SK-N-SH treated with all-trans-retinoic acid at 6 μM for 48 hours (cell line): ENCODE results near the gene WDR91.

Experiments used
- CREB5 ChIP-seq: fragments of 250-450 bp; sonication (Bioruptor Pico); IDR thresholded peaks from 2 replicates; pipeline ENCODE4 v1.5.1; 2020; ENCODE audit warnings: low read depth, mild to moderate bottlenecking, moderate library complexity
- GLIS3 ChIP-seq: fragments of 250-450 bp; sonication (Bioruptor Pico); IDR thresholded peaks from 2 replicates; pipeline ENCODE4 v1.5.0; 2020; ENCODE audit warnings: mild to moderate bottlenecking, moderate library complexity
- ISL1 ChIP-seq: fragments of 250-450 bp; sonication (Bioruptor Pico); IDR thresholded peaks from 2 replicates; pipeline ENCODE4 v2.1.2; 2022; ENCODE audit warnings: mild to moderate bottlenecking, moderate library complexity
- PPARA ChIP-seq: fragments of 250-450 bp; sonication (Bioruptor Pico); IDR thresholded peaks from 2 replicates; pipeline ENCODE4 v1.5.0; 2020; ENCODE audit warnings: mild to moderate bottlenecking, borderline replicate concordance
- RARB ChIP-seq: fragments of 250-450 bp; sonication (Bioruptor Pico); IDR thresholded peaks from 2 replicates; pipeline ENCODE4 v1.8.0; 2021; ENCODE audit warnings: mild to moderate bottlenecking, moderate library complexity
- SNAI2 ChIP-seq: fragments of 250-450 bp; sonication (Bioruptor Pico); IDR thresholded peaks from 2 replicates; pipeline ENCODE4 v1.5.0; 2020; ENCODE audit warnings: mild to moderate bottlenecking, moderate library complexity
- TCF4 ChIP-seq: fragments of 250-450 bp; sonication (Bioruptor Pico); IDR thresholded peaks from 2 replicates; pipeline ENCODE4 v1.8.0; 2021; ENCODE audit warnings: mild to moderate bottlenecking, moderate library complexity, borderline replicate concordance
- TOX ChIP-seq: fragments of 250-450 bp; sonication (Bioruptor Pico); IDR thresholded peaks from 2 replicates; pipeline ENCODE4 v1.8.0; 2021; ENCODE audit warnings: mild to moderate bottlenecking, moderate library complexity, borderline replicate concordance
- ZFP3 ChIP-seq: fragments of 250-450 bp; sonication (Bioruptor Pico); IDR thresholded peaks from 2 replicates; pipeline ENCODE4 v1.5.0; 2020; ENCODE audit warnings: mild to moderate bottlenecking, moderate library complexity
- ZNF70 ChIP-seq: fragments of 450-650 bp; formaldehyde crosslinking; IDR thresholded peaks from 2 replicates; pipeline ENCODE4 v1.5.0; 2020; ENCODE audit warnings: mild to moderate bottlenecking, moderate library complexity
- TF ChIP-seq, protein P1 (sequence below): fragments of 250-450 bp; sonication (Bioruptor Pico); IDR thresholded peaks from 2 replicates; pipeline ENCODE4 v1.8.0; 2020; ENCODE audit warnings: mild to moderate bottlenecking, moderate library complexity, borderline replicate concordance

DNA sequence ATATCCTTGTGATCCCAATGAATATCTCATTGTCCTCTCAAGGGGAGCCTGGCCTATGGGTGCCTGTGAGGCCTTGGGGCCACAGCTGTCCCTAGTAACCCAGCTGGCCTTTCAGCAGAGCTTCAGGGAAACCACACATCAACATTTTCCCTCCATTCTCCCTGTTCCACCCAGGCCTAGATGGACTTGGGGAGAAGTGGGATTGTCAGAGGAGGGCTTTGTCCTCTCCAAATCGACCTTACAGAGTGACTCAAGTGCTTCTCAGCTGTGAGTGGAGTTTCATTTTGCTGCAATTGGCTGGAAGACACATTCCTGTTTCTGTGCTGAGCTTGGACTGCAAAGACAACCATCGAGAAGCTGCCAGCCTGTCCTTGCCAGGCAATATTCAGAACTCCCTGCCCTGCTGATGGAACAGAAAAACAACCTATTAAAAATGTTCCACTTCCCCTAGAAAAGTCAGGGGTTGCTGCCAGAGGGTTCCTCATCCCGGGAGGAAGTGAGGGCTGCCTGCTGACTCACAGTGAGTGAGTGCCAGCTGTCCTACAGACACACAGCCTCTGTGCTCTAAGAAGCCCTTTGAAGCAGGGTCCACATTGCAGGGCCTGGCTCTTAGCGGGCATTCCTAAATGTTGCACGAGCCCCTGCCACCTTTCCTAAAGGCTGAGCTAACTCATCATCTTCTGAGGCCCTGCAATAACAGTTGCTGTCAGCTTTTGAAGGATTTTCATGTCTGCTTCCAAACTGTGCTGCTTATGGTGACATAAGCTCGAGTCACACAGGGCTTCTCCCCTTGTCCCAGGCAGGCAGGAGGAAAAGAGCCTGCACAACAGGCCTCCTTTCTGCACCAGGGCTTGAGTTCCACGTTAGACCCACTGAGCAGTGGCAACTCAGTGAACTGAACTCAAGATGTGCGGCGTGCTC, 42.8 kb upstream of the WDR91 start:
- TF ChIP-seq, protein P1, sequence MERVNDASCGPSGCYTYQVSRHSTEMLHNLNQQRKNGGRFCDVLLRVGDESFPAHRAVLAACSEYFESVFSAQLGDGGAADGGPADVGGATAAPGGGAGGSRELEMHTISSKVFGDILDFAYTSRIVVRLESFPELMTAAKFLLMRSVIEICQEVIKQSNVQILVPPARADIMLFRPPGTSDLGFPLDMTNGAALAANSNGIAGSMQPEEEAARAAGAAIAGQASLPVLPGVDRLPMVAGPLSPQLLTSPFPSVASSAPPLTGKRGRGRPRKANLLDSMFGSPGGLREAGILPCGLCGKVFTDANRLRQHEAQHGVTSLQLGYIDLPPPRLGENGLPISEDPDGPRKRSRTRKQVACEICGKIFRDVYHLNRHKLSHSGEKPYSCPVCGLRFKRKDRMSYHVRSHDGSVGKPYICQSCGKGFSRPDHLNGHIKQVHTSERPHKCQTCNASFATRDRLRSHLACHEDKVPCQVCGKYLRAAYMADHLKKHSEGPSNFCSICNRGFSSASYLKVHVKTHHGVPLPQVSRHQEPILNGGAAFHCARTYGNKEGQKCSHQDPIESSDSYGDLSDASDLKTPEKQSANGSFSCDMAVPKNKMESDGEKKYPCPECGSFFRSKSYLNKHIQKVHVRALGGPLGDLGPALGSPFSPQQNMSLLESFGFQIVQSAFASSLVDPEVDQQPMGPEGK (CRISPR knock-in tag), result no peak
- TF ChIP-seq ZNF70 (no peak), RARB (CRISPR knock-in tag) (no peak), ZFP3 (CRISPR knock-in tag) (0 out of 2 replicates have a peak, but pooled peaks have one; percentile 35), CREB5 (no peak), TOX (CRISPR knock-in tag) (no peak), TCF4 (CRISPR knock-in tag) (no peak), ISL1 (no peak), PPARA (CRISPR knock-in tag) (no peak), SNAI2 (no peak), GLIS3 (CRISPR knock-in tag) (no peak)
